Fibroblast of lung (primary cell): ENCODE data around the gene MEIOSIN.

Source experiments
- EZH2 ChIP-seq: IDR thresholded peaks from 2 replicates; pipeline ENCODE4 v1.5.1; 2012; ENCODE audit warnings: low read length, control low read depth, mild to moderate bottlenecking; ENCODE audit errors: missing control alignments
- TF ChIP-seq, protein P1 (sequence below), 2 donors: IDR thresholded peaks in 1 of 2; conservative IDR thresholded peaks in 1 of 2; 1 replicate in 1 of 2; 2 replicates in 1 of 2; pipeline ENCODE4 v1.5.1; 2011 to 2012; ENCODE audit warnings: low read length in 2 of 2, control low read depth in 1 of 2, inconsistent platforms in 1 of 2, low read depth in 1 of 2, mild to moderate bottlenecking in 1 of 2

DNA sequence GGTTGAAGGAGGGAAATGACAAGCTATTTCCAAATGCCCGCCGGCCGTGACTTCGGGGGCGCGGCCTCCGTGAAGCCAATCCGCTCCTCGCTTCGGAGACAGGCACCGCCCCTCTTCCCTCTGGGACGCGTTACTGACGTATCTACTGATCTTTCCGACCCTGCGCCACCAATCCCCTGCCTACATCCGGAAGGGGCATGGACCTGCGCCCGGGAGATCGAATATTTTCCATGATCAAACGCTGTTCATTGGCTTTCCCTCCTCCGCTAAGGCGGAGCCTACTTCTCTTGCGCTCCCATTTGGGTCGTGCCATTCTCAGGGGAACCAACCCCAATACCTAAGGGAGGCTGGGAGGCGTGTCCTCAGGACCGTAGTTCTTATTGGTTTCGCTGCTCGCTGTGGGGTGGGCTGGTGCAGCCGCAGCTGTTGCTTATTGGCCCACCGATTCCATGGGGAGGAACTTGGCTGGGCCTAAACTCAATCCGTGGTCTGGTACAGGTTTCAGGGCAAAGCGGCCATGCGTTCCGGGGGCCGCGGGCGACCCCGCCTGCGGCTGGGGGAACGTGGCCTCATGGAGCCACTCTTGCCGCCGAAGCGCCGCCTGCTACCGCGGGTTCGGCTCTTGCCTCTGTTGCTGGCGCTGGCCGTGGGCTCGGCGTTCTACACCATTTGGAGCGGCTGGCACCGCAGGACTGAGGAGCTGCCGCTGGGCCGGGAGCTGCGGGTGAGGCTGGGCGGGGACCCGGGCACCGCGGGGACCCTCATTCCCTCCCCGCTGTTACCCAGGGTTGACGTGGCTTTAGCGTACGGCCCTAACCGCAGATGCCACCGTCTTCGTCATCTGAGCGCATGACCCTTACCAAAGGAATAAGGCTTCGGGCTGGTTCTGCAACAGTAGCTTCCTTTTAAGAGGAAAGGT is 40.8 kb upstream of the MEIOSIN start, which contains the start of gene QPCTL:
- TF ChIP-seq, protein P1, sequence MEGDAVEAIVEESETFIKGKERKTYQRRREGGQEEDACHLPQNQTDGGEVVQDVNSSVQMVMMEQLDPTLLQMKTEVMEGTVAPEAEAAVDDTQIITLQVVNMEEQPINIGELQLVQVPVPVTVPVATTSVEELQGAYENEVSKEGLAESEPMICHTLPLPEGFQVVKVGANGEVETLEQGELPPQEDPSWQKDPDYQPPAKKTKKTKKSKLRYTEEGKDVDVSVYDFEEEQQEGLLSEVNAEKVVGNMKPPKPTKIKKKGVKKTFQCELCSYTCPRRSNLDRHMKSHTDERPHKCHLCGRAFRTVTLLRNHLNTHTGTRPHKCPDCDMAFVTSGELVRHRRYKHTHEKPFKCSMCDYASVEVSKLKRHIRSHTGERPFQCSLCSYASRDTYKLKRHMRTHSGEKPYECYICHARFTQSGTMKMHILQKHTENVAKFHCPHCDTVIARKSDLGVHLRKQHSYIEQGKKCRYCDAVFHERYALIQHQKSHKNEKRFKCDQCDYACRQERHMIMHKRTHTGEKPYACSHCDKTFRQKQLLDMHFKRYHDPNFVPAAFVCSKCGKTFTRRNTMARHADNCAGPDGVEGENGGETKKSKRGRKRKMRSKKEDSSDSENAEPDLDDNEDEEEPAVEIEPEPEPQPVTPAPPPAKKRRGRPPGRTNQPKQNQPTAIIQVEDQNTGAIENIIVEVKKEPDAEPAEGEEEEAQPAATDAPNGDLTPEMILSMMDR (conservative IDR thresholded peaks at IDR 0.05 in 1 of 2, IDR thresholded peaks at IDR 0.05 in 1 of 2; ENCODE audit: low read depth in 1 of 2, low read length in 2 of 2) = no peak
- TF ChIP-seq EZH2 = no peak
